Naive thymus-derived CD4-positive, alpha-beta T cell (primary cell): ENCODE results near the gene LEFTY1. TPM values are rescaled to one million over a fixed set of nuclear protein-coding genes. Genes with fewer than 3 reads are reported as not detected.

Experiments used
- microRNA-seq: library from miRNA; unstranded; fragments of <30 nt; microRNA quantifications from one replicate; pipeline ENCODE4 v1.2.0, GENCODE V29; 2022; ENCODE audit warnings: borderline microRNAs expressed
- polyA plus RNA-seq, 2 donors: library from polyadenylated mRNA; unstranded; fragments of 300-500 nt; fragmentation: Illumina TruSeq; gene quantifications; one replicate each; pipeline ENCODE4 v1.2.3, GENCODE V29; 2021
- total RNA-seq, 6 experiments: library from RNA in 5 of 6; stranded (reverse) in 5 of 6; gene quantifications; 1 replicate in 5 of 6; 2 replicates in 1 of 6; pipeline ENCODE4 v1.2.3 and lab custom pipeline; 2021 to 2026

Gene LEFTY1
- total and polyA plus RNA-seq, 7 experiments from 2014 or later = 0.84 to 0.85 TPM; not detected in 5

Small RNA genes lying within 50 kb of the gene (microRNA-seq; reads per million reads assigned to microRNA genes)
- gene MIR6741 = 2.1 reads per million

Other genes starting within 250 kb of the LEFTY1 start
- under 1 TPM in 3 of 5 experiments, not detected in 2; 0.08 to 0.42 (median 0.16) TPM for gene ENAH, start 236.0 kb downstream of the LEFTY1 start, total RNA-seq
- gene ENAH, start 236.0 kb downstream of the LEFTY1 start, polyA plus RNA-seq = not detected
- gene SRP9, start 111.3 kb downstream of the LEFTY1 start, total RNA-seq = 100 to 1,000 TPM in 3 of 5 experiments, 10 to 100 TPM in 2; 76.1 to 193 (median 145) TPM
- 100 to 1,000 TPM; 179 to 349 TPM for gene SRP9, start 111.3 kb downstream of the LEFTY1 start, polyA plus RNA-seq
- 1 to 10 TPM; 1.5 to 3.2 (median 2.0) TPM for gene EPHX1, start 79.0 kb downstream of the LEFTY1 start, total RNA-seq
- gene EPHX1, start 79.0 kb downstream of the LEFTY1 start, polyA plus RNA-seq = under 1 TPM; 0.66 to 0.83 TPM
- gene TMEM63A, start 6.8 kb downstream of the LEFTY1 start, total RNA-seq = 100 to 1,000 TPM; 189 to 611 (median 383) TPM
- 10 to 100 TPM; 55.0 to 85.3 TPM for gene TMEM63A, start 6.8 kb downstream of the LEFTY1 start, polyA plus RNA-seq
- gene PYCR2, start 35.1 kb upstream of the LEFTY1 start, total RNA-seq = 100 to 1,000 TPM in 3 of 5 experiments, 10 to 100 TPM in 2; 46.4 to 137 (median 109) TPM
- gene PYCR2, start 35.1 kb upstream of the LEFTY1 start, polyA plus RNA-seq = 100 to 1,000 TPM; 112 to 148 TPM
- not detected for gene LEFTY2, start 52.1 kb upstream of the LEFTY1 start, total RNA-seq
- gene LEFTY2, start 52.1 kb upstream of the LEFTY1 start, polyA plus RNA-seq = under 1 TPM in 1 of 2 donors, not detected in 1; 0.45 TPM
- 10 to 100 TPM; 20.4 to 36.3 (median 20.8) TPM for gene SDE2, start 110.2 kb upstream of the LEFTY1 start, total RNA-seq
- 1 to 10 TPM; 9.3 TPM for gene SDE2, start 110.2 kb upstream of the LEFTY1 start, polyA plus RNA-seq
- gene H3-3A, start 173.6 kb upstream of the LEFTY1 start, total RNA-seq = 100 to 1,000 TPM; 388 to 561 (median 412) TPM
- gene H3-3A, start 173.6 kb upstream of the LEFTY1 start, polyA plus RNA-seq = 100 to 1,000 TPM; 677 to 832 TPM